HEK293 (cell line): Measurements from ENCODE around the gene SPOUT1.

ENCODE experiments used
- CTCF ChIA-PET: fragments of 350-600 bp; formaldehyde crosslinking; extraction: SDS; loops from one replicate; lab custom pipeline; 2021; ENCODE audit warnings: antibody characterized with exemption; lab: Yijun Ruan, JAX
- POLR2A ChIA-PET: fragments of 300-600 bp; formaldehyde crosslinking; extraction: SDS; loops from one replicate; lab custom pipeline; 2020; ENCODE audit warnings: antibody characterized with exemption, inconsistent platforms; lab: Yijun Ruan, JAX
- H3K27ac ChIP-seq: fragments of 200-500 bp; sonication (Bioruptor generic); 2 replicates; pipeline ENCODE4 v1.5.1; 2014; ENCODE audit warnings: low read depth, low read length, control low read depth, inconsistent platforms; ENCODE audit errors: extremely low read depth
- H3K36me3 ChIP-seq, 2 experiments: fragments of 200-500 bp in 1 of 2; sonication (Bioruptor generic) in 1 of 2; 1 replicate in 1 of 2; 2 replicates in 1 of 2; pipeline ENCODE4 v1.5.1; 2014 to 2017; ENCODE audit warnings: inconsistent platforms in 2 of 2, low read length in 2 of 2; ENCODE audit not compliant: control insufficient read depth in 2 of 2, insufficient read depth in 1 of 2
- H3K4me1 ChIP-seq: fragments of 200-500 bp; sonication (Bioruptor generic); 2 replicates; pipeline ENCODE4 v1.5.1; 2014; ENCODE audit warnings: mild to moderate bottlenecking, low read length, inconsistent platforms; ENCODE audit not compliant: control insufficient read depth, insufficient read depth
- H3K4me3 ChIP-seq: 2 replicates; pipeline ENCODE4 v1.5.1; 2011; ENCODE audit warnings: low read depth, mild to moderate bottlenecking, control low read depth, low read length, moderate library complexity
- H3K9me3 ChIP-seq: fragments of 200-500 bp; sonication (Bioruptor generic); 2 replicates; pipeline ENCODE4 v1.5.1; 2014; ENCODE audit warnings: low read depth, low read length, inconsistent platforms; ENCODE audit not compliant: control insufficient read depth, insufficient read depth
- SCRT1 ChIP-seq: fragments of 450-650 bp; formaldehyde crosslinking; IDR thresholded peaks from 2 replicates; pipeline ENCODE4 v1.5.1; 2016; ENCODE audit warnings: missing biosample characterization, missing genetic modification characterization, borderline replicate concordance
- SCRT2 ChIP-seq: fragments of 450-650 bp; formaldehyde crosslinking; IDR thresholded peaks from 2 replicates; pipeline ENCODE4 v1.5.1; 2016; ENCODE audit warnings: missing biosample characterization, missing genetic modification characterization
- ZBTB17 ChIP-seq: fragments of 450-650 bp; formaldehyde crosslinking; IDR thresholded peaks from 2 replicates; pipeline ENCODE4 v1.5.1; 2016; ENCODE audit warnings: missing biosample characterization, missing genetic modification characterization
- ZBTB20 ChIP-seq: fragments of 450-650 bp; formaldehyde crosslinking; IDR thresholded peaks from 2 replicates; pipeline ENCODE4 v1.5.1; 2016; ENCODE audit warnings: missing biosample characterization, missing genetic modification characterization
- ZBTB48 ChIP-seq: fragments of 450-650 bp; formaldehyde crosslinking; IDR thresholded peaks from 2 replicates; pipeline ENCODE4 v1.5.1; 2016; ENCODE audit warnings: missing biosample characterization, missing genetic modification characterization
- ZNF2 ChIP-seq: fragments of 450-650 bp; formaldehyde crosslinking; IDR thresholded peaks from 2 replicates; pipeline ENCODE4 v1.5.1; 2016; ENCODE audit warnings: missing biosample characterization, missing genetic modification characterization
- ZNF221 ChIP-seq: fragments of 450-650 bp; formaldehyde crosslinking; IDR thresholded peaks from 2 replicates; pipeline ENCODE4 v1.5.1; 2017; ENCODE audit warnings: missing biosample characterization, missing genetic modification characterization, borderline replicate concordance
- ZNF335 ChIP-seq: fragments of 450-650 bp; formaldehyde crosslinking; conservative IDR thresholded peaks from 2 replicates; pipeline ENCODE4 v1.5.1; 2016; ENCODE audit warnings: missing biosample characterization, missing genetic modification characterization
- ZNF560 ChIP-seq: fragments of 450-650 bp; formaldehyde crosslinking; IDR thresholded peaks from 2 replicates; pipeline ENCODE4 v1.5.1; 2017; ENCODE audit warnings: missing biosample characterization, missing genetic modification characterization, borderline replicate concordance
- ZNF623 ChIP-seq: fragments of 450-650 bp; formaldehyde crosslinking; IDR thresholded peaks from 2 replicates; pipeline ENCODE4 v1.5.1; 2016; ENCODE audit warnings: missing biosample characterization, missing genetic modification characterization
- ZNF777 ChIP-seq: fragments of 450-650 bp; formaldehyde crosslinking; IDR thresholded peaks from 2 replicates; pipeline ENCODE4 v1.5.1; 2017; ENCODE audit warnings: missing biosample characterization, missing genetic modification characterization, borderline replicate concordance
- TF ChIP-seq, protein P1 (sequence below): fragments of 450-650 bp; formaldehyde crosslinking; IDR thresholded peaks from 2 replicates; pipeline ENCODE4; 2016; ENCODE audit warnings: missing biosample characterization, missing genetic modification characterization

Gene SPOUT1

DNA sequence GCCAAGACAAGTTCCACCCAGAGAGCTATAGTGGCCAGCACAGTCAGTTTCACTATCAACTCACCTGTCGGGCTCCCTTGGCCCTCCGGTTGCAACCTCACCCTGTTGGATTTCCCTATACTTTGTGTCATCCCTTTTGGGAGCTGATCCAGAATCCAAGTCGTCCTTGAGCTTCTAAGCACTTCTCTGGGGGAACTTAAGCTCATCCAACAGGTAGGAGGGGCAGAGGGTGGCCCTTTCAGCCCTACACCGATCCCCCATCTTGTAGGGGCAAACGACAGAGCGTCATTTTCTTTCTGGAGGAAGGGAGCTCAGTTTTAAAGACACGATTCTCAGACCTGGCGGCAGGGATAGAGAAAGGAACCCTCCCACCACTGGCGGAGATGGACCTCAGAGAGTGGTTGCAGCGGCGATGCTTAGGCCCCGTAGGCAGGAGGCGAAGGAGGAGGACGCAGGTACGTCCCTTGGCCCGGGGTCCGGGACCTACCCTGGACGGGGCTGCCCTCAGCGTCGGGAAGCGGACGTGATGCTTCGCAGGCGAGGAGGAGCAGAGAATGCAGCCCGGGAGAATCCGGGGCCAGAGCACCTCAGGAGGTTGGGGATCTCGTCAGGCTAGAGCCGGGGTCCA is 58.4 kb downstream of the SPOUT1 start:
- Histone ChIP-seq H3K4me1 (no peaks in the 10 kb centered on the region), H3K36me3 (peaks cover 0 to 16% of the 10 kb centered on the region in 2 experiments; a peak in 1 of 3 replicates), H3K9me3 (no peaks in the 10 kb centered on the region), H3K27ac (peak overlapping the region; percentile 62), H3K4me3 (peak overlapping the region; percentile 64)
- ChIA-PET CTCF (interaction anchor here (0.9 to 1.3 kb wide), 4 partner anchors 17 to 108 kb away, joined by 4 to 7 read pairs (median 6); partner anchors contain the start of gene ENDOG), POLR2A (interaction anchor here (0.5 to 1.1 kb wide), 5 partner anchors 10 to 410 kb away, joined by 4 to 5 read pairs (median 5); partner anchors contain the start of genes ENDOG and SPOUT1)
- peak; percentile 97 for TF ChIP-seq SCRT2 (tag by site-specific recombination)
- TF ChIP-seq SCRT1 (tag by site-specific recombination) = peak; percentile 89
- no peak for TF ChIP-seq ZNF221 (tag by site-specific recombination)
- TF ChIP-seq, protein P1, sequence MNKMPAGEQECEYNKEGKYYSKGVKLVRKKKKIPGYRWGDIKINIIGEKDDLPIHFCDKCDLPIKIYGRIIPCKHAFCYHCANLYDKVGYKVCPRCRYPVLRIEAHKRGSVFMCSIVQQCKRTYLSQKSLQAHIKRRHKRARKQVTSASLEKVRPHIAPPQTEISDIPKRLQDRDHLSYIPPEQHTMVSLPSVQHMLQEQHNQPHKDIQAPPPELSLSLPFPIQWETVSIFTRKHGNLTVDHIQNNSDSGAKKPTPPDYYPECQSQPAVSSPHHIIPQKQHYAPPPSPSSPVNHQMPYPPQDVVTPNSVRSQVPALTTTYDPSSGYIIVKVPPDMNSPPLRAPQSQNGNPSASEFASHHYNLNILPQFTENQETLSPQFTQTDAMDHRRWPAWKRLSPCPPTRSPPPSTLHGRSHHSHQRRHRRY (tag by site-specific recombination) = no peak
- peak; percentile 61 for TF ChIP-seq ZBTB48 (tag by site-specific recombination)
- TF ChIP-seq ZBTB20 (tag by site-specific recombination) = peak; percentile 92
- no peak for TF ChIP-seq ZNF2
- 0 out of 2 replicates have a peak, but pooled peaks have one; percentile 6 for TF ChIP-seq ZBTB17 (tag by site-specific recombination)
- TF ChIP-seq ZNF777 (tag by site-specific recombination) = 0 out of 2 replicates have a peak, but pooled peaks have one; percentile 32
- peak; percentile 87 for TF ChIP-seq ZNF335 (tag by site-specific recombination)

DNA sequence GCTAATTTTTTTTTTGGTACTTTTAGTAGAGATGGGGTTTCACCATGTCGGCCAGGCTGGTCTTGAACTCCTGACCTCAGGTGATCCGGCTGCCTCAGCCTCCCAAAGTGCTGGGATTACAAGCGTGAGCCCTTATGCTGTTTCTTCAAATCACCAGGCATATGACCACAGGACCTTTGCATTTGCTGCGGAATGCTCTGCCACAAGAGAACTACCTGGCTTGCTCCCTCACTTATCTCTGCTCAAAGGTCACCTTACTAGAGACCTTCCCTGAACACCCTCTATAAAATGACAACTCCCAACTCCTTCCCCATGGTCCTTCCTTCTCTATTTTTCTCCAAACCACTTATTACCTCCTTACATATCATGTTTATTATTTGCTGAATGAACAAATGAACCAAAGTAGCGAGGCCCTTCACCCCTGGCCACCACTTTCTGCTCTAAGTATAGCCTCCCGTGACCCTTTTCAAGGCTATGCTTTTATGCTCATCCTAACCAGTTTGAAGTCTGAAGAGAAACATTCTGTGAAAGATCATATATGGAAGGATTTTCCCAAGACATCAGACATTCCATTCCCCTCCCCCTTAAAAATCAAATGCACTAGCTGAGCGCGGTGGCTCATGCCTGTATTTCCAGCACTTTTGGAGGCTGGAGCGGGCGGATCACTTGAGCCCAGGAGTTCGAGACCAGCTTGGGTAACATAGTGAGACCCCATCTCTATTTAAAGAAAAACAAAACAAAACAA is 59.1 kb downstream of the SPOUT1 start:
- CTCF ChIA-PET = interaction anchor here (0.6 to 1.3 kb wide), 5 partner anchors 12 to 109 kb away, joined by 3 to 7 read pairs (median 5); partner anchors contain the start of gene ENDOG
- no peaks in the 10 kb centered on the region for H3K4me1 ChIP-seq
- no peaks in the 10 kb centered on the region for H3K9me3 ChIP-seq
- POLR2A ChIA-PET = interaction anchor here (0.5 to 1.1 kb wide), 5 partner anchors 9 to 409 kb away, joined by 4 to 5 read pairs (median 5); partner anchors contain the start of genes ENDOG and SPOUT1
- peak; percentile 97 for TF ChIP-seq ZNF623 (tag by site-specific recombination)
- no peak for TF ChIP-seq ZNF560 (tag by site-specific recombination)
- TF ChIP-seq, all 188 proteins: peak for 1
- H3K36me3 ChIP-seq = peaks cover 0 to 16% of the 10 kb centered on the region in 2 experiments; a peak in 1 of 3 replicates
- no peak overlapping the region for H3K27ac ChIP-seq
- H3K4me3 ChIP-seq = peak overlapping the region; percentile 64
